HuH-7.5 (cell line): ENCODE measurements around the gene KMT2B.

Experiments
- DNase-seq: peaks from one replicate; pipeline ENCODE4 v3.0.0; 2011; ENCODE audit warnings: low spot score

Gene KMT2B

GRCh38 chr19:35742121-35742724 lies 24.4 kb downstream of the KMT2B start, which contains the start of gene IGFLR1:
IGFLR1 (minus strand) TSS chr19:35742452; CDS start chr19:35741180, 1,272 bp downstream.
- no peak for DNase-seq

DNA sequence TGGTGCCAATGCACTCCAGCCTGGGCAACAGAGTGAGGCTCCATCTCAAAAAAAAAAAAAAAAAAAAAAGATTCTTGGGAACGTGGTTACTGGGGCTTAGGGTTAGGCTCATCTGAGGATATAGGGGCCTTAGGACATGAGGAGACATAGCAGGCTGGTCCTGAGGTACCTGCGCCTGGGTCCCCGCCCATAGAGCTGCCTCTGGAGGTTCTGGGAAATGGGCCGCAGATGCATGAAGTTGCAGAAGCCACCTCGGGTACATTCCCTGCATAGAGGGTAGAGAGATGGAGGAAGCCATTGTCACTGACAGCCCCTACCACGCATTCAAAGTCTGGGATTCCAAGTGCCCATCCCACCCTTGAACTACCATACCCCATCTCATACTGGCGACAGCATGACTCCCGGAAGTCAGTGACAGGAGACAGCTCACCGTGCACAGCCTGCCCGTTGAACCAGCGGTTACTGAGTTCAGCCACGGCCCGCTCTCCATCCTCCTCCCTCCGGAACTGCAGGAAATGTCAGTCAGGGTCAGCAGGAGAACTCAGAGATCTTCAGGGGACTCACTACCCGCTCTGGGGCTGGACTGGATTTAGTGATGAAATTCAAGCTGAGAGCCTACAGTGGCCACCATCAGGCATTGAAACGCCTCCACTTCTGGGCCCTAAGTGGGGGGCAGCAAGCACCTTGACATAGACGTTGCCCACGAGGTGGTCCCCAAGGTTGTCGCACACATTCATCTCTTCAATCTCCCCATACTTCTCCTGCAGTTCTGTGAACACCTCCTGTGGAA lies 26.0 kb downstream of the KMT2B start:
- no peak for DNase-seq

DNA sequence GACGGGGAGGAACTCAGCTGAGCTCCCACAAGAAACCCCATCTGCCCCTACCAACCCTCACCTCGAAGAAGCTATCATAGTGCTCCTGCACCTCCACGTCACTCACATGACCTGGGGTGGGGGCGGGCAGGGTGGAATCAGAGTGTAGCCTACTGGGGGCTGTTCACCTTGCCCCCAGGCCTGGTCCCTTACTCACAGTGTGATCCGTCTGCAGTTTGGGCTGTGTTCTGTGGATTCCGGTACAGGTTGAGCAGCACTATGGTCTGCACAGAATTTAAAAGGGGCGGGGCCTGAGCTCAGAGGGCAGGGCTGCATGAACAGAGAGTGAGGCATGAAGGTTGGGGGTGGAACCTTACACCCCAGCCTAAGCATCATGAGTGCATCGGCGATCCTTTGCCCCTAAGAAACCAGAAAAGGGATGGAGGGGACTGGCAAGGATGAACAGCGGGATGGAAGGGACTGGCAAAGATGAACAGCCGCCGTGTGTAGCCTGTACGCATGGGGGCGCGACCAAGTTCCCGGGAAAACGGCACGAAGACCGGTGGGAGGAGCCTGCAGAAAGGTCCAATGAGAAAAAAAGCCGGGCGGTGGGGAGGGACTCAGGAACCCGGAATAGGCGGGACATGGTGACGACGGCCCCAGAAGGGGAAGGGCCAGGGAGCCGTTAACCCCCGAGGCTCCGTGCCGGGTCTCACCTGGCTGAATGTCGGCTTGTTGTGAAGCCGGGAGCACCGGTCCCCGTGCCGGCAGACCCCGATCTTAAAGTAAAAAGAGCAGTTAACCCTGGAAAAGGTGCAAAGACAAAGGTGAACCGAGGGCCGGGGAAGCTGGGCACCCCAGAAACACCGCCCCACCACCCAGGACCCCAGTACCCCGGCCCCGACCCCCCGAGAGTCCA lies 26.9 kb downstream of the KMT2B start:
- peak; percentile 80 for DNase-seq

GRCh38 chr19:35745328-35746086 lies 27.7 kb downstream of the KMT2B start, which contains the start of the genes PSENEN and U2AF1L4:
PSENEN (plus strand) TSS chr19:35745651; CDS start chr19:35745931, 280 bp downstream.
U2AF1L4 (minus strand) TSS chr19:35745418; CDS start chr19:35745391, 27 bp downstream.
- DNase-seq: peak; percentile 92

DNA sequence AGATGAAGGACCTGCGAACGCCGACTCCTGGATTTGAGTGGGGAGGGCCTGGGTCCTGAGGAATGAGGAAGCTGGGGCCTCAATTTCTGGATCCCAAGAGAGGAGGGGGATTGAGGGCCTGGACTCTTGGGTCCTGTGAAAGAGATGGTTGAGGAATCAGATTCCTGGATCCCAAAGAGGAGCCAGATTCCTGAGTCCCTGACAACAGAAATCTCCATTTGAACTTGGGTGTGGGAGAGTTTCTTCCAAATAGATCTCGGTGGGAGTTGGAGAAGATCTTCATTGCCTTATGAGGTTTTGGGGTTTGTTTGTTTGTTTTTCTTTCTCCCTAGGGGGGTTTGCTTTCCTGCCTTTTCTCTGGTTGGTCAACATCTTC lies 28.3 kb downstream of the KMT2B start:
- DNase-seq: no peak

- DNase-seq: no peak
These were observed 28.7 kb downstream of the KMT2B start for GRCh38 chr19:35746531-35746930.

GRCh38 chr19:35748106-35749020 lies 30.6 kb downstream of the KMT2B start, which contains the start of gene LIN37:
LIN37 (plus strand) TSS chr19:35748576; CDS start chr19:35748725, 149 bp downstream.
- peak; percentile 95 for DNase-seq

- no peak for DNase-seq
These were observed 32.4 kb downstream of the KMT2B start for GRCh38 chr19:35750167-35750566.

- no peak for DNase-seq
These were observed 34.3 kb downstream of the KMT2B start for GRCh38 chr19:35751839-35752745.

DNA sequence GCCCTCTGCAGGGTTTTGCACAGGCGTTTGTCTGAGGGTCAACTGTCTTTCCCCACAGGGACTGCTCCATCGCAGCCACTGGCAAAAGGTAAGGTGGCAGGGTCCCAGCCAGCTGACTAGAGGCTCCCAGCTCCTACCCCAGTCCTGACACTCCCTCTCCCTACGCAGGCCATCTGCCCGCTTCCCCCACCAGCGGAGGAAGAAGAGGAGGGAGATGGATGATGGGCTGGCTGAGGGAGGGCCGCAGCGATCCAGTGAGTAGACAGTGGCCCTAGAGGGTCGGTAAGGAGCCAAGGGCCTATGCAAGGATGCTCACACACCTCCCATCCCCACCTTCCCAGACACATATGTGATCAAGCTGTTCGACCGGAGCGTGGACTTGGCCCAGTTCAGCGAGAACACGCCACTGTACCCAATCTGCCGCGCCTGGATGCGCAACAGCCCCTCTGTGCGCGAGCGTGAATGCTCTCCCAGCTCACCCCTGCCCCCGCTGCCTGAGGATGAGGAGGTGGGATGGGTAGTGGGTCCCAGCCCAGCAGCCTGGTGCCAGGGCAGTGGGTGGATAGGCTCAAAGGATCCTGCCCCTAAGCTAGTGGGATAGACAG lies 35.0 kb downstream of the KMT2B start:
- no peak for DNase-seq

DNA sequence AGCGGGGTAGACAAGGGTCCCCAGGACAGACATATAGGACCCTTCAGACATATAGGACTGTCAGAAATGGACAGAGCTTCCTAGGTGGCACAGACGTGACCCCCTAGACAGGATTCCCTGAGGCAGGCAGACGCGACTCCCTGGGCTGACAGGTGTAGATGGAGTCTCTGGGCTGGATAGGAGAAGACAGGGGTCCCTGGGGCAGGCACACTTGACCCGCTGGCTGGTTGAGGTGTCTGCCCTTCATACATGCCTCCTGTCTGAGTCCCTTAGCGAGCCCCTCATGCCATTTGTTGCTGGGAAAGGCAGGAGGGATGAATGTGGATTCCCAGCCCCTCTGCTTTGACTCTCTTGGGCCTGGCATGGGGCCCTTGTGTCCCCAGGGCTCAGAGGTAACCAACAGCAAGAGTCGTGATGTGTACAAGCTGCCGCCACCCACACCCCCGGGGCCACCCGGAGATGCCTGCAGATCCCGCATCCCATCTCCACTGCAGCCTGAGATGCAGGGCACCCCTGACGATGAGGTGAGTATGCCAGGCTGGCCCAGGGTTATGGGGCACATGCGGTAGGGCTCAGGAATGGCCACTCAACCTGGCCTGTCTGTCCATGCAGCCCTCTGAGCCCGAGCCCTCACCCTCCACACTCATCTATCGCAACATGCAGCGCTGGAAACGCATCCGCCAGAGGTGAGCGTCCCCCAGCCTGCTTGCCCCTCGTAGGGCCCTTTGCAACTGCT lies 36.0 kb downstream of the KMT2B start:
- DNase-seq: no peak

DNA sequence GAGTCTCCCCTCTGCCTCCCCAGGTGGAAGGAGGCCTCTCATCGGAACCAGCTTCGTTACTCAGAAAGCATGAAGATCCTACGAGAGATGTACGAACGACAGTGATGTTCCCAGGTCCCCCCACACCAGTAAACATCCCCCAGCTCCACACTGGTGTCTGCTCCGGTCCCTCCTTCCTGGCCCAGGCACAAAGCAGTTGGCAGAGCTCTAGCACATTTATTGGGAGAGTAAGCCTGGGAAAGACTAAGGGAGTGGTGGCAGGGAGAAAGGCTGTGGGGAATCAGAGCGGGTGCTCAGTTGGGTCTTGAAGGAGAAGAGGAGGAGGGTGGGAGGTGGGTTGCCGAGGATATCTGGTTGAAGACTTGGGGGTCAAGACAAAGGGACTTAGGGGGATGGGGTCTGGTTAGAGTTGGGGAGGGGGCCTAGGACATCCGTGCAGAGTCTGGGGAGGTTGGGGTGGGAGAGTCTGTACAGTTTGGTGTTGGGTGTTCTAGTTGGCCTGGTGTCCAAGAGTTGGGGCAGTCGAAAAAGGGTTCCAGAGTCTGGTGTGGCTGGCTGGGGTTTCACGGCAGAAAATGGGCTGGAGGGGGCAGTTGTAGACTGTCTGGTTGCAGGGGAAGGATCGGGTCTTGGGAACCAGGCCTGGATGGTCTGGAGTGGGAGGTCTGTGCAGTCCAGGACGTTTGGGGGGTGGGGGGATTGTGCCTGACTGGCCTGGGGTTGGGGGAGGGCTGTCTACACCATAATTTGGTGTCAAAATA lies 36.7 kb downstream of the KMT2B start:
- no peak for DNase-seq

DNA sequence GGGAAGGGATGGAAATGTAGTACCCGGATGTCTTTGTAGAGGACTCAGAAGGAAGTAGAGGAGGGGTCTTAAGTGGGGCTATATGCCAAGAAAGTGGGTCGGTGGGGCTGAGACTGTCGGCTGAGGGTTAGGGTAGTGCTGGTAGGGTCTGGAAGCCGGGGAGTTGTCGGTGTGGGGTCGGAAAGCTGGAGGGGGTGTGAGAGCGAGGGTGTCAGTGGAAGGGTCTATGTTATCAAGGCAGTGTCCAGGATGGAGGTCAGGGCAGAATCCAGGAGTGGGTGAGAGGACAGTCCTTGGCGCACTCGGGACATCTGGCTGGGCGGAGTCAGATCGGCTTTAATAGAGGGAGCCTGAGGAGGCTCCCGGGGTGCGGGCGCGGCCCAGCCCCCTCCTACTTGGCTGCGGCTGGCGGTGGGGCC lies 37.3 kb downstream of the KMT2B start:
- DNase-seq: no peak

GRCh38 chr19:35755550-35756376 lies 38.0 kb downstream of the KMT2B start:
- DNase-seq: no peak

DNA sequence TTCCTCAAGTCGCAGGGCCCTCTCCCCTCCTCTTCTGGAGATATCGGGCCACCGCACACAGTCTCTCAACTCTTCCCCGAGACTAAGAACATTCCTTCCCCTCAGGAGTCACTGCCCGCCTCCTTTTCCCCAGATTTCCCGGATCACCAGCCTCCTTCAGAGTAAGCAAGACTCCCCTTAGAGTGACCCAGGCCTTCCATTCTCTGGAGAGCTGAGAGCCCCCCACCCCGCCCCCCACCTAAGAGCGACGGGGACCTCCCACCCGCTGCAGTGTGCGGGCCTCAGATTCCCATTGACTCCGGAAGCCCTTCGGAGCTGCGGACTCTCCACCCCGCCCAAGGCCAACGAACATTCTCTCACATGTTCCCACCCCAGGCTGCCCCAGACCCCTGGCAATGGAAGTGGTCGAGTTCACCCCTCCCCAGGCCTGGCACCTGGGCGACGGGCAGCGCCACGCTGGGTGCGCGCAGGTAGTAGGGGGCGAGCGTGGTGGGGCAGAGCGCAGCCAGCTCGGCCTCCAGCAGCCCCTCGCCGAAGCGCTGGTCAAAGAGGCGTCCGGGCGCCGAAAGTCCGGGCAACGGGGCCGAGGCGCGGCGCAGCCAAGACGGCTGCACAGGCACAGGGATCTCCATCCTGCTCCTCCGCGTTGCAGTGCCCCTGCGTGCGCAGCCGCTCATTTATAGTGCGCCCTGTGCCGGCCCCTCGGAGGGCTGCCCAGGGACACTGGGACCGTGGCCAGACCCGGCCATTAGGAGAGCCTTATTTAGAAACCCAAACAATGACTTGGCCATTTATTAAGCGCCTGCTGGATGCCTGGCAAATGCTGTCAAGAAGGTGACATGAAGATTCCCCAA lies 38.8 kb downstream of the KMT2B start, which contains the start of gene HSPB6:
HSPB6 (minus strand) TSS at position 653 of the 854 bp plus-strand sequence; CDS start at position 632, 21 bp downstream.
- no peak for DNase-seq
